Stimulated activated CD4-positive, alpha-beta T cell treated with anti-CD3 and anti-CD28 coated beads, TNF-alpha, amount 100 ng/mL, for 48 hours (primary cell): ENCODE measurements around the gene ETS1.
"Not testable (repeated sequence)": the region's sequence is repeated elsewhere in the genome, so short reads cannot be mapped to it uniquely, and the experiment has no call there.

Experiments
- DNase-seq, 3 donors: peaks; one replicate each; pipeline ENCODE4 v3.0.0-alpha.2; 2020; ENCODE audit warnings: low read depth in 3 of 3

ETS1 gene

GRCh38 chr11:128465531-128465930, 121.8 kb downstream of the ETS1 start:
- DNase-seq, result no peak

- no peak for DNase-seq
Observed at GRCh38 chr11:128464878-128465450, 122.4 kb downstream of the ETS1 start.

- no peak for DNase-seq
Observed at GRCh38 chr11:128463979-128464378, 123.4 kb downstream of the ETS1 start.

- no peak for DNase-seq
Observed at GRCh38 chr11:128463371-128463829, 124.0 kb downstream of the ETS1 start.

GRCh38 chr11:128462922-128463321, 124.4 kb downstream of the ETS1 start:
- DNase-seq, result no peak

- DNase-seq, result no peak
Observed at GRCh38 chr11:128462189-128462588, 125.2 kb downstream of the ETS1 start.

GRCh38 chr11:128458321-128458720, 129.0 kb downstream of the ETS1 start:
- no peak for DNase-seq

GRCh38 chr11:128457874-128458273, 129.5 kb downstream of the ETS1 start:
- DNase-seq, result no peak

- no peak for DNase-seq
Observed at GRCh38 chr11:128456566-128457268, 130.6 kb downstream of the ETS1 start.

- DNase-seq, result no peak
Observed at GRCh38 chr11:128455766-128456165, 131.6 kb downstream of the ETS1 start.

- DNase-seq, result no peak
Observed at GRCh38 chr11:128453444-128454336, 133.7 kb downstream of the ETS1 start.

- DNase-seq, result no peak
Observed at GRCh38 chr11:128451652-128452470, 135.5 kb downstream of the ETS1 start.

GRCh38 chr11:128450882-128451651, 136.3 kb downstream of the ETS1 start:
- DNase-seq, result no peak

GRCh38 chr11:128450425-128450824, 136.9 kb downstream of the ETS1 start:
- DNase-seq, result not testable (repeated sequence)

GRCh38 chr11:128448981-128449713, 138.2 kb downstream of the ETS1 start:
- DNase-seq, result no peak

GRCh38 chr11:128448200-128448886, 139.0 kb downstream of the ETS1 start:
- DNase-seq, result no peak

GRCh38 chr11:128447233-128447632, 140.1 kb downstream of the ETS1 start:
- no peak for DNase-seq

GRCh38 chr11:128445921-128446320, 141.4 kb downstream of the ETS1 start:
- not testable (repeated sequence) for DNase-seq

- no peak for DNase-seq
Observed at GRCh38 chr11:128437136-128437535, 150.2 kb downstream of the ETS1 start.

- no peak for DNase-seq
Observed at GRCh38 chr11:128434818-128435217, 152.5 kb downstream of the ETS1 start.
